Activated CD8-positive, alpha-beta memory T cell treated with anti-CD3 and anti-CD28 coated beads for 24 hours (primary cell): Measurements from ENCODE around the gene RAPGEF5.

Experiments used
- DNase-seq: peaks from one replicate; pipeline ENCODE4 v3.0.0-alpha.2; 2020

Gene RAPGEF5

DNA sequence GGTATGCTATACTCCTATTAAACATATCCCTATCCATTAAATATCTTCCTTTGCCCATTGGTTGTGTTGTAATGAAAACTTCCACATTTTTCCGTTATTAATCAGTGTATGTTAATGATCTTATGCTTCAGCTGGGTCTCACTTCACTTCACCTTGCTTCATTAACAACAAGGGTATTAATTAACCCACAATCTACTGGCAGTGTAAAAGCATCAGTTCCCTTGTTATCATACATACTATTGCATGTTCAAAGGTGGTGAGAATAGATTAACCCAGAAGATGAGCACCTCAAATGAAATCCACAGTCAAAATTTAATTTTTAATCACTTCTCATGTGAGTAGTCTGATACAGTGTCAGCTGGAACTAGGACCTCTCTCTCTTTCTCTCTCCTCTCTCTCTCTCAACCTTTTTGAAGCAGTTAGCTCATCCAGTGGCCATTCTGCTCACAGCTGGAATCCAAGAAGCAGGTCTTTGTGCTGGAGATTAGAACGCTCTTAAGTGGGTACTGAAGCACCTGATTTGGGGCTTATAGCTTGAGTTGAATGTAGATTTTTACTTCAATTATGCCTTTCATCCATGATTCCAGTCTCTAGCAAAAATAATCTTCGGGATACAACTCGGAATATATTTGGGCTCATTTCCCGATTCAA is 172.3 kb downstream of the RAPGEF5 start:
- no peak for DNase-seq

GRCh38 chr7:22183522-22184280 is 173.3 kb downstream of the RAPGEF5 start:
- no peak for DNase-seq

DNA sequence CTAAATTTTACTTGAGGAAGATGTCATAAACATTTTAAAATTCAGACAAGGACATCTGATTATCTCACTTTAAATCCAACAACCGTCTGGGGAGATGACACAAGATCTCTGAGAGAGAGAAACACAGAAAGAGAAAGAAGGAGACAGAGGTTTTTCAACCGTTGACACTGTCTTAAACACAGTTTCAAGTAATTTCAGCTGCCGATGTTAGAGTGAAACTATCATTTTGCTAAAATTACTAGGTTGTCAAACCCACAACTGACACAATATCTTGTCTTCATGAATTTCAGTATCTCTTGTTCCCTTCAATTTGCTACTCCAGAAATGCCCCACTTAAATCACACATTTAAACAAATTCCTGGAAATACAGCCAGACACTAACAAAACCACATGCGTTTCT is 174.8 kb downstream of the RAPGEF5 start:
- DNase-seq, result no peak

- DNase-seq, result no peak
Observed at GRCh38 chr7:22181663-22182062, 175.3 kb downstream of the RAPGEF5 start.

GRCh38 chr7:22179442-22179879 is 177.5 kb downstream of the RAPGEF5 start:
- DNase-seq, result no peak

GRCh38 chr7:22178735-22179134 is 178.2 kb downstream of the RAPGEF5 start:
- no peak for DNase-seq

GRCh38 chr7:22176791-22177412 is 180.1 kb downstream of the RAPGEF5 start:
- DNase-seq, result no peak

- no peak for DNase-seq
Observed at GRCh38 chr7:22174574-22174953, 182.4 kb downstream of the RAPGEF5 start.

DNA sequence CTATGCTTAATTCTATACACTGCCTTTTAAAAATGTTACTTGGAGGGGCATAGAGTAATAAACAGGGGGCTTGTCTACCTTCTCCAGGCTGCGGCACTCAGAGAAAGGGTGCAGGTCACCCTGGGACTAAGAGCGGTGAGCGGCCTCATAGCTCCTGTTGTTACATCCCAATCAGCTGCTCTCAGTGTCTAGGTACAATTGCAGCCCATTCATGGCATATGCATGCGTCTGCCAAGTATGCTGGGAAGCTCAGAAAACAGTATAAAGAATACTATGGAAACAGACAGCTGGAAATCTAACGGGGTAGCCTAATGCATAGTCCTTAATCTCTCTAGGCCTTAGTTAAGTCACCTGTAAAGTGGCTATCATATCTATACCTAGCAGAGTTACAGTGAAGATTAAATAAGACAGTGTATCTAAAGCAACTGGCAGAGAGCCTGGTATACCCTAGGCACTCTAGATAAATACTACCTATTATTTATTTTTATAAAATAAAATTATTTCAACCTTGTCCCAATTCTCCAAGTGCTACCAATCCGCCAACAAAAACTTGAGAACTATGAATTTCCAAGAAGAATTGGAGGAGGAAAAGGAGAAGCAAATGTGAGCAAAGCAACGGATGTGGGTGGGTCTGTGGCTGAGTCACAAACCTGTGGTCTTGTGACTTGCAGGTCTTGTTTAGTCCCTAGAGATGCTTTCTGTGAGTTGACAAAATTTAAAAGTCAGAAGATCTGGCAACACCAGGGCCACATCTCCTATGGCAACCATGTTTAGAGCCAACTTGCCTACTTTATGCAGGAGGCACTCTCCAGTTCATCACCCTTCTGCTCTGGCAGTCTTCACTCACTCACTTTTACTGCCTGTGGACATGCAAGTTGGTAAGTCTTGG is 183.0 kb downstream of the RAPGEF5 start:
- no peak for DNase-seq

- DNase-seq, result no peak
Observed at GRCh38 chr7:22168129-22168634, 188.8 kb downstream of the RAPGEF5 start.

GRCh38 chr7:22167482-22167881 is 189.5 kb downstream of the RAPGEF5 start:
- no peak for DNase-seq

- no peak for DNase-seq
Observed at GRCh38 chr7:22166928-22167327, 190.0 kb downstream of the RAPGEF5 start.

- no peak for DNase-seq
Observed at GRCh38 chr7:22159341-22159740, 197.6 kb downstream of the RAPGEF5 start.

GRCh38 chr7:22157552-22157951 is 199.4 kb downstream of the RAPGEF5 start:
- no peak for DNase-seq

GRCh38 chr7:22156205-22156604 is 200.7 kb downstream of the RAPGEF5 start:
- DNase-seq, result no peak

DNA sequence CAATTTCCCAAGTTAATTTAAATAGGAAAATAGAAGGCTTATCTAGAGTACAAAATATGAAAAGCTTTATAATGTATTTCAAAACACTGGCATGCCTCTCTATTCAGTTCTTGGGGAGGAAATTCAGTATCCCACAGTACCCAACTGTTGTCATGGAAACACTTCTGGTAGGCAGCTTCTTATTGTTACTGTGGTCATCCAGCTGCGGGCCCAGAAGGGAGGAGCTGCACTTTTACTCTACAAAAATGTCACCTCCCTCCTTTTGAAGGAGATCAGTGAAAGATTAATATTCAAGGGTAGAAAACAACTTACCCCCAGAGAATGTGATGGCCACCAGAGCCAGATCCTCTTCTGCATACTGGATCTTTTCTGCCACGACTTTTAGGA is 202.8 kb downstream of the RAPGEF5 start:
- DNase-seq, result no peak

DNA sequence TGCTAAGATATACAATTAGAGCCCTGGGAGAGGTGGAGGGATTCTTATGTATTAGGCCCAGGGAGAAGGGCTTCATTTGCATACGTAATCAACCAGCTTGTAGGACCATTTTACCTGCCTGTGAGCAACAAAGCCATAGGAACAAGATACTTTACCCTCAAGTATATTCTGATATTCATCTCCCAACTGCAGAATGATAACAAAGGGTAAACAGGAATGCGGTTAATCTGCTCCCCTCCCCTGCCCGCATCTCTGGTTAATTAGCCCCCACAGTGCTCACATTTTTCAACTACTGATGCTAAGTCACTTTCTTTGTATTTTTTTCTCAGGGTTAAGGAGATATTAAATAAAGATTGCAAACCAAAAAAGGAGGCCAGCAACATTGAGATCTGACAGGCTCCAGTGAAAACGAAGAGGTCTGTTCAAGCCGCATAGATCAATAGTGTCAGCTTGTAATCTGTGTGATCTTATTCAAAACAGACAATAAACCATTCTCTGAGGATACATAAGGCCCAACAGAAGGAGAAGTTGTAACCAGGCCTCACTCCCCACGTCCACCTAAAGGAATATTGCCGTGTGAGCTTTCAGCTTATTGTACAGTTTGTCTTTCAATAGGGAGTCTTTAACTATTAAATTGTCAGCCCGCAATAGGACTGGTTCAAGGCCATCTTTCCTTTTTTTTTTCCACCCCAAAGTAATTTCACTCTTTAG is 203.4 kb downstream of the RAPGEF5 start:
- DNase-seq, result no peak

DNA sequence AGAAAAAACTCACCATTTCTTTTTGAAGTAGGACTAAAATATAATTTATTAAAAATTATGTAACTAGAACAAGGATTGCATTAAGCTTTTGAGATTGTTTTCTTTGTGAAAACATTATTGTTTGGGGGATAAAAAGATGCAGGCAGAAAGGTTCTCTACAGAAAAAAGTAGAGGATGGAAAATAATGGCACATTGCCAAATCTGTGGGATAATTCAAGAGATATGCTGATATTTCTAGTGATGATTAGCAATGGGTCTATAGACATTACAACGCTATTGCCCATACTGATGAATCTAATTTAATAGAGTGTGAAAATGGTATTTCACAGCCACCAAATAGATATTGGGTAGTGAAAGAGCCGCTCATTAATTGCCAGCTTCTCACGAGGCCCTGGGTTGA is 204.3 kb downstream of the RAPGEF5 start:
- DNase-seq, result no peak

DNA sequence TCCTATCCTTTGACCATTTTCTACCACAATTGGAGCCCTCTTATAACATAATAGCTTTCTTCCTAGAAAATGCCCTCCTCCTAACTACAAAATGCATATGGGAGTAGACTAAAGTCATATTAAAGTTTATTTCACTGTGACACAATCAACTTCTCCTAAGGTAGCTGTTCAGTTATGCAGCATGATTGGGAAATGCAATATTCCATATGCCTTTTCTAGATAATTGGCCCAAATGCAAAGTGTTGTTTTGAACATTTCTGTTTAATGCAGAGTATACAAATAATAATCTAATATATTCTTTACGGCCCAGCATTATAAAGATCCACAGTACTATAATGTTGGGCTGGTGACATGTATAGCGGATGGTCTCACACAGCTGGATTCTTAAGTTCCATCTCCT is 205.1 kb downstream of the RAPGEF5 start:
- DNase-seq, result no peak

DNA sequence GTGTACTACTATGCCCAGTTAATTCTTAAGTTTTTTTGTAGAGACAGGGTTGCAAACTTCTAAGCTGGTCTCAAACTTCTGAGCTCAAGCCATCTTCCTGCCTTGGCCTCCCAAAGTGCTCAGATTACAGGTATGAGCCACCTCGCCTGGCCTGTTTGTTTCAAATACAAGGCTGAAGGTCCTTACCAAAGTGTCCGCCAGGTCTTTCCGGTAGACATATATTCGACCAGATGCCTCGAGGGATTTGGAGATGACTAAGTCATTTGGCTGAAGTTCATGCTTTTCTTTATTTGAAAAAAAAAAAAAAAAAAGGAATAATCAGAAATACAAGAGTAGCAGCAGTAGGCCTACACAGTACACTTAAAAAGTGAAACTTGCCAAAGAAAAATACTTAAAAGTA is 206.7 kb downstream of the RAPGEF5 start:
- no peak for DNase-seq

- DNase-seq, result no peak
Observed at GRCh38 chr7:22147868-22148267, 209.1 kb downstream of the RAPGEF5 start.

DNA sequence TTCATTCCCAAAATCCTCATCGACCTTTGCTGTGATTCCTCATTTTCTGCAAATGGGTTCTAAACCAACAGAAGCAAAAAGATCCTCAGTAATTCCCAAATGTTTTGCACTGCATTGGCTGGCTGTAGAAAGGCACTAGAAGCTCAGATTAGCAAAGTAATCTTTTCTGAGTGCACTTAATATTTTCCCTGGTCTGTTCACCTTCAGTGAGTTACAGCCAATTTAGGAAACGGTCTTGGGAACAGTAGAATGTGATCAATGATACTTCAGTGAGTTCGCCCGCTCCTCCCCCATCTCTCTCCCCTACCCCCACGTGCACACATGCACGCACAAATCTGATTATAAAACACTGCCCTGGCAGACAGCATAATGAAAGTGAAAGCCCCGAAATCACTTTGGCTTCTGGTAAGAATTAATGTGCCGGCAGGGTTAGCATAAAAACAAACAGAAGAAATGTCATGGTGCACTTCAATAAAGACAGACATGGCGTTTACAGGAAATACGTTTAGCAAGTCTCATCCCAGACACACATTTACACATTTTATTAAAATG is 209.9 kb downstream of the RAPGEF5 start:
- DNase-seq, result no peak
